ENCODE measurements around the gene PDZD2.
A peak's percentile ranks its signal among the peaks of the same experiment; 100 is the strongest.

DNA sequence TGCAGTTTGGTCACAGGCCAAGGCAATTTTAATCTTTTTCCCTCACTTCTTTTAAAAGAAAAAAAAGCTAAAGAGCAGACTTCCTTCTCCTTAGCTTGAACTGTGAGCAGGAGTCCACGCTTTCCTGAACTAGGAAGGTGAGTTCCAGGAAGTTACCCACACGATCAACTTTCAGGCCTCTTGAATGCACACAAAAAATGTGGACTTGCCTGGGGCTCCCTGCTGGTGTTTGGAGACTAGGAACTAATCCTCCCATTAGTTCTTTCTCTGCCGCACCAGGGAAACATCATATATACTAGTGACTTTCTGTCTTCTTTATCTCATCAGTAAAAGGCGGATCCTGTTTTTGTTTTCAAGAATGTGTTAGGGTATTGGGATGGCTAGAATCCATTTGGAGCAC, 295.2 kb downstream of the PDZD2 start:
- TF ChIP-seq POLR2AphosphoS5 (IDR thresholded peaks at IDR 0.05) = peak; percentile 22
- TF ChIP-seq, protein P1, sequence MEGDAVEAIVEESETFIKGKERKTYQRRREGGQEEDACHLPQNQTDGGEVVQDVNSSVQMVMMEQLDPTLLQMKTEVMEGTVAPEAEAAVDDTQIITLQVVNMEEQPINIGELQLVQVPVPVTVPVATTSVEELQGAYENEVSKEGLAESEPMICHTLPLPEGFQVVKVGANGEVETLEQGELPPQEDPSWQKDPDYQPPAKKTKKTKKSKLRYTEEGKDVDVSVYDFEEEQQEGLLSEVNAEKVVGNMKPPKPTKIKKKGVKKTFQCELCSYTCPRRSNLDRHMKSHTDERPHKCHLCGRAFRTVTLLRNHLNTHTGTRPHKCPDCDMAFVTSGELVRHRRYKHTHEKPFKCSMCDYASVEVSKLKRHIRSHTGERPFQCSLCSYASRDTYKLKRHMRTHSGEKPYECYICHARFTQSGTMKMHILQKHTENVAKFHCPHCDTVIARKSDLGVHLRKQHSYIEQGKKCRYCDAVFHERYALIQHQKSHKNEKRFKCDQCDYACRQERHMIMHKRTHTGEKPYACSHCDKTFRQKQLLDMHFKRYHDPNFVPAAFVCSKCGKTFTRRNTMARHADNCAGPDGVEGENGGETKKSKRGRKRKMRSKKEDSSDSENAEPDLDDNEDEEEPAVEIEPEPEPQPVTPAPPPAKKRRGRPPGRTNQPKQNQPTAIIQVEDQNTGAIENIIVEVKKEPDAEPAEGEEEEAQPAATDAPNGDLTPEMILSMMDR (IDR thresholded peaks at IDR 0.05) = no peak

Measured in prostate gland (tissue), 2 donors.